GM21737 (cell line): ENCODE results near the gene CTAGE9.
A peak's percentile ranks its signal among the peaks of the same experiment; 100 is the strongest.
"Not testable (repeated sequence)": the region's sequence is repeated elsewhere in the genome, so short reads cannot be mapped to it uniquely, and the experiment has no call there.

Experiments
- ATAC-seq: cut with Tn5 transposase; IDR thresholded peaks from one replicate; pipeline ENCODE4 v1.9.1; 2021; ENCODE audit warnings: mild to moderate bottlenecking, moderate library complexity; ENCODE audit not compliant: unreplicated experiment

Gene CTAGE9

DNA sequence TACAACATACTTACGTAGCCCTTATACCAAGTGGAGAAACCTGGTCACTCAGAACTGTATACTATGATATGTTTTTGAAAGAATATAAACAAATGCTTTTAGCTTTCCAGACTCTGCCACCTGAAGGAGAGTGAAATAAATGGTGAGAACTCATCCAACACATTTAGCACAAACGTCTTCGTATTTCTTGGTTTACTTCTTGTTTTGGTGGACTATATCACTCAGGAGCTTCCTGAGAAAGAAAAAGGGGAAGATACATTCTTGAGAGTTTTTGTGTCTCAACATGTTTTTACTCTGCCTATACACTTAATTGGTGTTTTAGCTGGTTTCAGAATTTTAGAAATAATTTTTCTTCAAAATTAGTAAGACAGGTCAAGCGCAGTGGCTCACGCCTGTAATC lies 19.4 kb upstream of the CTAGE9 start:
- no peak for ATAC-seq

DNA sequence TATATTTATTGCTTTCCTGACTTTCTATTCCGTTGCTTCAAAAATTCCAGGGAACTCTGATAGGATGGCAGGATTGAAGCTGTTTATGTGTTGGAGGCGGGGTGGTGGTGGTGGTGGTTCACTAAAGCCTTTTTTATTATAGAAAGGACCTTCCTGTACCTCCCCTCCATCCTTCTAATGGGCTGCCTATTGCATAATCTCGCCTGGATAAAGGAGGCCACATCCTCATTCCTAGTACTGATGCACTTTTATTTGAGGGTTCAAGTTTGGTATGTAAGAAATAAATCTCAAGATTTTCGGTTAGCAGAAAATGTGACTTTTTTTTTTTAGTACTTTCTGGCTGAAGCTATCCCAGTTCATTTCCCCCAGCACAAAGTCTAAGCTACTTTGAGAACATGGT lies 18.7 kb upstream of the CTAGE9 start:
- no peak for ATAC-seq

DNA sequence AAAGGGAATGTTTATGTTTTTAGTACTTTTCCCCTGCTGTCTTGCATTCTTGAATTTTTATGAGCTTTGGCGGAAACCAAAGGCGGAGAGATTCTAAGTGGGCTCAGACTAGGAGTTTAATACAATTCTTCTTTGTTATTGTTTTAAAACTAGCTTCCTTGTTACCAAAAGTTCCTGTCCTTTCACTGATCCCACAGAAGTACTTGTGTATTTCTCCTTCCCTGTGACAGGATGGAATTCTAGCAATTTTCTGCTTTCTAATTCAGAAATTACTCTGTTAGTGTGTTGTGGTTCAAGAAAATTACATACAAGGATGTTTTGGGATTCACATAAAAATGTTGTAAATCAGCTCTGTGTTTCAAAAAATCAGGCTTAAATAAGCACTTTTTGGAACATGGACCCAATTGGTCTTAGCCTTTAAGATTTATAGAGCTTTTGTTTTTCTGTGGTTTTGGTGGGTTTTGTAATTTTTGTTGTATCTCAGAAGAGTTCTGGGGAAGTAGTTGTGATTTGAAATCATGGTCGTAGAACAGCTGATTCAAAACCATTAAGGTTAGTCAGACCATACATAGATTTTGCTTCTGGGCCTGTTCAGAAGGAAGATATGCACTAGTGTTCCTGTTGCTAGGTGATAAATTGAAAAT lies 17.6 kb upstream of the CTAGE9 start:
- ATAC-seq = no peak

DNA sequence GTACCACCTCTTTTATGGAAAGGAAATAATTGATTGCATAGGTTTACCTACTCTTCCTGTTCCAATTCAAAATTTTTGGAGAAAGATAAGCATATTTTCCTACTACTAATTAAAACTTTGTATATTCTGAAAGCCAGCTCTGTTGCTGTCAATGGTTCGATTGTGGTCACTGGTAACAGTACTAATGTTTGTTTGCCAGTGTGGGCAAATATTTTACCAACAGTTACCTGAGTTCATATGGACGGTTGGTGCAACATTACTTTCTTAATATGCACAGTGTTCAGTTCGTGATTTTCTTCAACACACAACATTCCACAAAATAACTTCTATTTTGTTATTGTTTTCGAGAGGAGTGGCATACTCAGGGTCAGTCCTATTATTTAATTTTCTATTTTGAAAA lies 17.1 kb upstream of the CTAGE9 start:
- ATAC-seq = no peak

DNA sequence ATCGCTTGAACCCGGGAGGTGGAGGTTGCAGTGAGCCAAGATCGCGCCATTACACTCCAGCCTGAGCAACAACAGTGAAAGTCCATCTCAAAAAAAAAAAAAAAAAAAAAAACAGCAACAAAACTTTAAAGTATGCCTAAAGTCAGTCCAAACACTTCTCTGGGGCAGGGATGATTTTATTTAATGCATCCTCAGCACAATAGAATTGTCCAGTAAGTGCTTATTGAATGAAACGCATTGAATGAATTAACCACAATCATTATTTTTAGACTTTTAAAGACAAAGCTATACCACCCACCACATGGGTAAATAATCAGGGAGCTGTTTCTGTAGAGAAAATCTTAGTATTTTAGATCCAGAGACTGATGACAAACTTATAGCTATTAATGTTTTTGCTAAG lies 16.6 kb upstream of the CTAGE9 start:
- ATAC-seq = no peak

DNA sequence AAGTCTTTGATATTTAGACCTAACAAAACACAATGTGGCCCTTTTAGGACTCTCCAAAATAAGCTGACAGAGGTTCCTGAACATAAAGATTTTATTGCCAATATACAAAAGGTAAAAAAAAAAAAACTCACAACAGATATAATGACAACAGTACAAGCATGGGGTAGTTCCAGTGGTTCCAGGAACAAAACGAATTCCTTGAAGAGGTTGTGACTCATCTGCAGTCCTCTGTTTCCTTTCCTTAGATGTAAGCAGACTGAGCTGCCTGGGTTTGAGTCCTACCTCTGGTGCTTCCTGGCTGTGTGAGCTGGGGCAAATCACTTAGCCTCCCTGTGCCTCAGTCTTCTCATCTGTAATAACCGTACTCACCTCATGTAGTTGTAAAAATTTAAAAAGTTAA lies 13.3 kb upstream of the CTAGE9 start:
- no peak for ATAC-seq

DNA sequence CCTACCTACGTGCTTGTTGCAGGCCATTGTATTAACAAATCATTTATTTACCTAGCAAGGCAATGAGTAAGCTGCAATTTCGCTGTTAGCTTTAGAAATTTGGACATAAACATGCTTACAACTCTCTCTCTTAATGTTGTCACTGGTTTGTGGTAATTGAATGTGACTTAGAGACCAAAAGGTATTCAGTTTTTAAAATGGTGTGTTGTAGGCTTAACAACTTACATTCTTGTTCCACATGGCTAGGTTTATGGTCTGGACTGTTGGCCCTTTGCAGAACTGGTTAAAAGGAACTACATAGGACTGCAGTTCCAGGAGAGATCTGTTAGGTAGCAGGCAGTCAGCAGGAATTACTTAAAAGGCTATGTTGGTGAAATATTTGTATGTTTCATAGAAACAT lies 10.3 kb upstream of the CTAGE9 start:
- ATAC-seq = no peak

DNA sequence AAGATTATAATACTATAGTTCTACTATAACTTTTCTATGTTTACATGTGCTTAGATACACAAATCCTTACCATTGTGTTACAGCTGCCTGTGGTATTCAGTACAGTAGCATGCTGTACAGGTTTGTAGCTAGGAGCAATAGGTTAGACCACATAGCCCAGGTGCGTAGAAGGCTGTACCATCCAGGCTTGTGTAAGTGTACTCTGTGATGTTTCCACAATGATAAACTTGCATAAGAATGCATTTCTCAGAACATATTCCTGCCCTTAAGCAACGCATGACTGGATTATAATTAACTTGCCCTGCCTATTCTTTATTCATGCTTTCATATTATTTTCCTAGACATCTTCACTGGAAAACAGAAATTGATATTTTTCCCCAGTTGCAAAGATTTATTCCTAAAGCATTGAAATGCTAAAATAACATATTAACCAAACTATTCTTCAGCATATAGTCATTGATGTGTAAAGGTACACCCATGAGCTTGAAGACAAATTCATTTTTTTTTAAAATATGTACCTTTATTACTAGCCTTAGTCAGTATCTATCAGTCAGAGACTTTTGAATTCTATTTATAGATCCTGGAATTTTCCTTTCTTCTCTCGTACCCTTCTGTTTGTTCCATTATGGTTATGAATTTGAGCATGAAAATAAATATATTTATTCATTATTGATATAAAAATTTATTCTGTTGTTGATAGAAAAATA lies 7.2 kb upstream of the CTAGE9 start:
- ATAC-seq = no peak

DNA sequence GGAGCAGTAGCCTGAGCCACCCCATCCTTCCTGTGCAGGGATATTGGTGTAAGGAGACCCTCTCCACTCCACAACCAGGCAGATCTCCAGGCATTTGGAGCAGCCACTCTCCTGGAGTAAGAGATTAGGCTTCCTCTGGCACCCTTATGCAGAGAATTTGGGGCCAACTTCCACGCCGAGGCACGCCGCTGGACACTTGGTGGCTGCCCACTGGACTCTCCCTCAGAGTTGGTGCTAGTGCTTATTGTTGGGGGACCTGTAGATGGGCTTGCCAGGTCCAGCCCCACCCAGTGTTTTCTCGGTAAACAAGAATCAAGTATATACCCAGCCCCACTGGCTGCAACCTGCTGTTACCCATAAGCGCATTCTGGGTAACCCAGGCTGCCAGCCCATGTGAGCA lies 4.8 kb upstream of the CTAGE9 start:
- peak; percentile 54 for ATAC-seq

DNA sequence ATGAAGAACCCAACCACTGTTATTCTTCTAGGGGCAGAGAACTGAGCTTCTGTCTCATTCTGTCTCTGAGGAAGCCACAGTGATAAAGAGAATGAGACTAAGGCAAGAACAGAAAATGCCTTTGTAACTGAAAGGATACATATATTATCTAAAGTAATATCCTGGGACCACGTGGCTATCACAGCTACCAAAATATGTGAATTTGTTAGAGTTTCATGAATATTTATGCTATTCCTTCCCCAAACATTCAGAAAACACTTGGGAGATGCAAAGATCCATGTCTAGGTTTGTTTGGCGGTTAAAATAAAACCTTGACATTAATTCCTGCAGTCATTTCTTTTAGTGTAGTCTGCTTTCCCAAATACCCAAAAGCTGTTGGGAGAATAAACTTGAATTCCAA lies 6.9 kb downstream of the CTAGE9 start:
- ATAC-seq = not testable (repeated sequence)

DNA sequence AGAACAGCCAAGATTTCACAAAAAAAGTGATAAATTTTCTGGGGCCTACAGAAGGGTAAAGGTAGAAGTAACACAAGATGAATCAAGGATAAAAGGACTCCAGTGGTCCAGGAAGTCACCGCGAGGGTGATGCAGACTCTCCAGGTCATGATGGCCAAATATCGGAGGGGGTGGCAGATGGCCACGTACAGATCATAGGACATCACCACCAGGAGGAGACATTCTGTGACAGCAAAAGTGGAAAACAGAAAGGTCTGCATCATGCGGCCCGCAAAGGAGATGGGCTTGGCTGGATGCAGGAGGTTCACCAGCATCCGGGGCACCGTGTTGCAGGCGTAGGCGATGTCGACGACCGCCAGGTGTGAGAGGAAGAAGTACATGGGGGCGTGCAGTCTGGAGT lies 10.0 kb downstream of the CTAGE9 start:
- not testable (repeated sequence) for ATAC-seq

DNA sequence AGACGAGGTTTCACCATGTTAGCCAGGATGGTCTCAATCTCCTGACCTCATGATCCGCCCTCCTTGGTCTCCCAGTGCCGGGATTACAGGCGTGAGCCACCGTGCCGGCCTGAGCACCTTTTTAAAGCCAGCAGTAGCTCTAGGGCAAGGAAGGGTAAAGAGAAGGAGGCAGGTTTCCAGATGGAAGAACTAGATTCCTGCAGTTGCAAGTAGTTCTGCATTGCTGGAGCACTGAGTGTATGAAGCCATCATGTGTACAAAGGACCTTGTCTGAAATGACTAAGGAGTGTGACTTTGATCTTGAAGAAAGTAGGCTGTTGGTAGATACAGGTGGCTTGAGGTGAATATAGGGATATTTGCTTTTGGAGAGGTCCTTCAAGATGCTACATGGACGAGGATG lies 13.9 kb downstream of the CTAGE9 start:
- no peak for ATAC-seq

DNA sequence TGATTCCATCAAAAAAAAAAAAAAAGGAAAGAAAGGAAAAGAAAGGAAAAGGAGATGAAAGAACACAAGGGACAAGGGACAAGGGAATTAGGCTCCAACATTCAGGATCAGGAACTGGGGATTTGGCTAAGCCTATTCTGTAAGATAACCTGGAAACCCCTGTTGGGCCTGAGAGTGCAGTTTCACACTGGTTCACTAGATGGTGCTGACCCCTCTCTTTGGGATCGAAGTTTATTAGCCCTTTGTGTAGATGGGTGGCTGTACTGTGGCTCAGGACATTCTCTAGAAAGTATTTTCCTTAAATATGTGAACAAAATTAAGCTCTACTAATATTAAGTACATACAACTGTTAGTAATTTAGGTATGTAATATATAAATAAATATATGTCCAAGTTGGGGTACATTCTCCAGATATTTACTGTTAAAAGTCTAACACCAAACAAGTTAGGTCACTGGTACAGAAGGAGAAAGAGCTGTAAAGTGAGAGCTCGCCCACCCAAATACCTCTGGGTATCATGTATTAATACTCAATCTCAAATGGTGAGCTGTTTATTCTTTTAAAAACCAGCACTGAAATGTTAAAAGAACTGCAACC lies 15.9 kb downstream of the CTAGE9 start:
- peak; percentile 89 for ATAC-seq

DNA sequence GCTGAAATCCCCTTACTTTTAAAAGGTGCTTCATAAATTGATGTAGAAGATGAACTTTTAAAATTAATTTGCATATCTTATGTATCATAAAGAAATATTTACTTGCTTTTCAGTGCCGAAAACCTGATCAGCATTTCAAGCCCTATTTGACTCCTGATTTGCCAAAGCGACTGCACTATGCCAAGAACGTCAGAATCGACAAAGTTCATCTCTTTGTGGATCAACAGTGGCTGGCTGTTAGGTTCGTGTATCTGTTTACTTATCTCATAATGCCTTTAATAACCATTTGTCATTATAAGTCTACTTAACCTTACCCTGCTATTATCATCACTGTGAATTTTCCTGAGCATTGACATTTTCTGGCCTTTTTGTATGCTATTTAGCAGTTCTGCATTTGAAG lies 17.4 kb downstream of the CTAGE9 start:
- ATAC-seq = no peak

DNA sequence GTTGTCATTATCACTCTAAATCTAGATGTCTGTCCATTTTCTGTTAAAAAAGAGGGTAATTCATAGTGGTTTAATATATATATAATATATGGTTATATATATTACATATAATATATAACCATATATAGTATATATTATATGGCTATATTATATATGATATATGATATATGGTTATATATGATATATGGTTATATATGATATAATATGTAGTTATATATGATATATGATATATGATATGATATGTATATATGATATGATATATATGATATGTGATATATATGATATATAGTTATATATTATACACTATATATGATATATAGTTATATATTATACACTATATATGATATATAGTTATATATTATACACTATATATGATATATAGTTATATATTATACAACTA lies 18.2 kb downstream of the CTAGE9 start:
- ATAC-seq = no peak

DNA sequence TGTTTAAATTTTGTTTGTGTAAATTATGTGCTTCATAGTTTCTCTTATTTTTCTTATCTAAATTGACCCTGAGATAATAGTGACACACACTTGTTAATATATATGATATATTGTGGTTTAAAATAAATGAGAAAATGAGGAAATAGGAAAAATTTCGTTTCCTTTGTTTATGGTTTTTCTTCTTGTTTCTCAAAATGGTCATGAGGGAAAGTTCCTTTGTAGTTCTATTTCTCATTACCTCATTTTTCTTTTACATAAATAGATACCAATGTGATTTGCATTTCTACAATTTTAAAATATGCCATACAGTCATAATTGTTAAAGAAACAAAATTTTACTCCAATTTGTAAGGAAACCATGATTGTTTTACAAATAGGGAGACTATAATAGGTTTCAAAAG lies 18.8 kb downstream of the CTAGE9 start:
- no peak for ATAC-seq

DNA sequence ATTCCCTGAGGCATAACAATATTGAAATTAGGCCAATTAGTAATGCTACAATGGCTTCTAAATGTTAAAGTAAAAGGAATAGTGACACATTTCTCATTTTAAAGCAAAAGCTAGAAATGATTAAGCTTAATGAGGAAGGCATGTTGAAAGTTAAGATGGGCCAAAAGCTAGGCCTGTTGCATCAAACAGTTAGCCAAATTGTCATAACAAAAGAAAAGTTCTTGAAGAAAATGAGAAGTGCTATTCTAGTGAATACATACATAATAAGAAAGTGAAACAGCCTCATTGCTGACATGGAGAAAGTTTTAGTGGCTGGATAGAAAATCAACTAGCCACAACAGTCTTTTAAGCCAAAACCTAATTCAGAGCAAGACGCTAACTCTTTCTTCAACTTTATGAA lies 22.5 kb downstream of the CTAGE9 start:
- peak; percentile 61 for ATAC-seq

DNA sequence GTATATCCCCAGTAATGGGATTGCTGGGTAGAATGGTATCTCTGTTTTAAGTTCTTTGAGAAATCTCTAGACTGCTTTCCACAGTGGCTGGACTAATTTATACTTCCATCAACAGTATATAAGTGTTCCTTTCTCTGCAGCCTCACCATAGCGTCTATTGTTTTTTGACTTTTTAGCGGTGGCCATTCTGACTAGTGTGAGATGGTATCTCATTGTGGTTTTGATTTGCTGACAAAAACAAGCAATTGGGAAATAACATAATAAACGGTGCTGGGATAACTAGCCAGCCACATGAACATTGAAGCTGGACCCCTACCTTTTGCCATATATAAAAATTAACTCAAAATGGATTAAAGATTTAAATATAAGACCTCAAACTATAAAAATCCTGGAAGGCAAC lies 23.8 kb downstream of the CTAGE9 start:
- ATAC-seq = no peak

DNA sequence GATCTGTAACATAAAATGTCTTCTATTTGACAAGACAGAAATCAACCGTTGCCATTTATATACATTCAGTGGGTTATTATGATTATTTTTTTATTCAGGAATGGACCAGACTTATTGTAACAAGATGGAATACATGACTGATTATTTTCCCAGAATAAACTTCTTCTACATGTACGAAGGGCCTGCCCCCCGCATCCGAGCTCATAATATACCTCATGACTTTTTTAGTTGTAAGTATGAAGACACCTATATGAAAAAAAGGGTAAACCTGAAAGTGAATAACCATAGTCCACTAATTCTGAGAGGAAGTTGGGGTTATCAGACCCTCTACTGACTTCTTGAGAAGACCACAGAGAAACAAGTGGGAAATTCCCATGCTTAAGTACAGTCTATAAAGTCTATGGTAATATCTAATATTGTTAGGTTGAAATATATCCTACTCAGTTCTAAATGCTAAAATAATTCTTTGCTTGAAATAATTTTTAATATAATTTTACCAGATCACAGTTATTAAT lies 25.5 kb downstream of the CTAGE9 start:
- peak; percentile 59 for ATAC-seq

DNA sequence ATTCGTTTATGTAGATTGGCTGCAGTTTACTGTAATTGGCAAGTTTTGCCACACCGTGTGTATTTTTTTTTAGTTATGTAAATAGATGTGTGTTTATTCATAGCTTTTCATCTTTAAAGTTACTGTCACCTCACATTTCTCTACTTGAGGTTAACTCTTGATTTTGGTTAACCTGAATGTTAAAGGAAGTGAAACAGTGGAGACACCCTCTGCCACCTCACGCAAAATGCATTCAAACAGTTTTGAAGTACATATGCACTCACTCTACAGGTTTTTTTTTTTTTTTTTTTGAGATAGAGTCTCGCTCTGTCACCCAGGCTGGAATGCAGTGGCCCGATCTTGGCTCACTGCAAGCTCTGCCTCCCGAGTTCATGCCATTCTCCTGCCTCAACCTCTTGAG lies 27.3 kb downstream of the CTAGE9 start:
- ATAC-seq = peak; percentile 54

DNA sequence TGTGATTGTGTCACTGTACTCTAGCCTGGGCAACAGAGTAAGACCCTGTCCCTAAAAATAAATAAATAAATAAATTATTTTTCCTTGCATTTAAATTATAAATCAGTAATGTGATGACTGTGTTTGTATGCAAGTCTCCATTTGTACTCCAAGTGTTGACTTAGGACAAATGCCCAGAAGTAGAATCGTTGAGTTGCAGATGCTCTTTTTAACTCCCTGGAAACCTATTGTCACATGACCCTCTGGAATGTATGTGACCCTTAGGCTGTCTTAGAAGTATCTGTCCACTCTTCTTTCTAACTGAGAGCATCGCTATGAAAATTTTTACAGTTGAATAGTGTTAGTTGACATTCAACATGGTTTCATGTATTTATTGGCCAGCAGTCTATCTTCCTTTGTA lies 28.4 kb downstream of the CTAGE9 start:
- ATAC-seq = no peak

DNA sequence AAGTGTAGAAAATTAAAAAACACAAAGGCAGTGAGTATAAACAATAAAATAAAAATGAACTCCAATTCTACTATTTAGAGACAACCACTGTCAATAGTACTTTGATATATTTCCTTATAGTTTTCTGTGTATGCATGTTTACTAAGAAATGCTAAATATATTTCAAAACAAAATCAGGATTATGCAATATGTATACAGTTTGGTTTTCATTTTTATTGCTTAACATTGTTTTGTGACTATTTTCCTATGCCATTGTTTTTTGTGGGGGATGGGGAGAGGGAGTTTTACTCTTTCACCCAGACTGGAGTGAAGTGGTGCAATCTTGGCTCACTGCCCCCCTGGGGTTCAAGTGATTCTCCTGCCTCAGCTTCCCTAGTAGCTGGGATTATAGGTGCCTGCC lies 29.2 kb downstream of the CTAGE9 start:
- ATAC-seq = no peak
